ENCODE data around the gene ARHGEF9. TPM values are rescaled to one million over a fixed set of nuclear protein-coding genes. Genes with fewer than 3 reads are reported as not detected.

Gene ARHGEF9
- total and polyA plus RNA-seq, 10 of the 15 experiments (the other 5 are each of a cell fraction or from before 2014, with no cell fraction given) = 3.2 to 25.2 (median 14.3) TPM

DNA sequence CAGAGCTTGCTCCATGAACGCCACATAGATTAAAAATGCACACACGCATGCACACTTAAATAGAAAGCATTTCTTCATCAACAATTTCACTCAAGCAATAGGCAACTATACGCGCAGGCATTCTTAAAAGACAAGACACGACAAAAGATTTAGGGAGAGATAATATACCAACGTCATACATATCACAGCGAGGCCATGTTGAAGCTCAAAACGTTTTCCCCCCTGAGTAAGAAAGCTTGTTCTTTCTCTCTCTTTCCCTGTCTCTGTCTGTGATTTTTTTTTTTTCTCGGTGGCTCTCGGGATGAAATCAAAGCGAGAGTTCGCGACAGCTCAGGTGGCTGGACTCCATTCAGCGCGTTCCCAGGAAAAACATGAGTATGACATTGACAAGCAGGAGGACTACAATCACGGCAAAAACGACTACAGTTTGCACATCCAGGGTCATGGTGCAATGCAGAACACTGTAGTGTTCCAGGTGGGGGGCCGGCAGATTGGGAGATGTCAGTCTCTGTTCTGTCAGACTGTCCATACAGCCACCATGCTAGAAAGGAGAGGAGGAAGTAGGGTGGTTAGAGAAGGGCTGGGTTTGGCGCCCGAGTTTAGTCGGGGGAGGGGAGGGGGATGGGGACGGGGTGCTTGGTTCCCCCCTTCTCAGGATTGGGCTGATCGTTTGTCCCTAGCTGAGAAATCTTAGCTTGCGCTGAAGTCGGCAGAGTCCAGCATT lies 30.7 kb downstream of the ARHGEF9 start:
- Histone ChIP-seq H3K79me2 (ENCODE audit: control insufficient read depth, insufficient read depth, low read length) (peaks cover 26% of the 10 kb centered on the region), H3K9me3 (replicated peaks; ENCODE audit: control insufficient read depth, insufficient read depth, low read length) (no peaks in the 10 kb centered on the region), H3K4me2 (ENCODE audit: control insufficient read depth, insufficient read depth) (peak overlapping the region; percentile 89), H3K9ac (ENCODE audit: control insufficient read depth, insufficient read depth, low read length) (peak overlapping the region; percentile 90), H3K27ac (ENCODE audit: control insufficient read depth, insufficient read depth) (peak overlapping the region; percentile 90), H4K20me1 (ENCODE audit: control insufficient read depth, insufficient read depth) (no peaks in the 10 kb centered on the region), H3K4me1 (ENCODE audit: control insufficient read depth, insufficient read depth, low read length) (peaks cover 4% of the 10 kb centered on the region; the same call in 1 of the 2 replicates), H3K27me3 (replicated peaks in 1 of 2; ENCODE audit: control insufficient read depth in 2 of 2, insufficient read depth in 2 of 2, low read length in 1 of 2) (no peaks in the 10 kb centered on the region), H2AFZ (ENCODE audit: control insufficient read depth, low read depth, low read length) (peak overlapping the region; percentile 55), H3K4me3 (peak overlapping the region; percentile 71), H3K36me3 (ENCODE audit: control insufficient read depth in 2 of 2, insufficient read depth in 2 of 2, low read length in 1 of 2) (no peaks in the 10 kb centered on the region)
- in situ Hi-C loops (cut with MboI) = no loop called here
- CTCF ChIA-PET = interaction anchor here (2.4 kb wide), 1 partner anchor 67 kb away, joined by 8 read pairs; no protein-coding TSS in a partner anchor
- no TSS peak for BruUV-seq (replicated peaks)
- TF ChIP-seq RCOR1 (conservative IDR thresholded peaks at IDR 0.05; ENCODE audit: low read depth, low read length) (no peak), POLR2AphosphoS5 (IDR thresholded peaks at IDR 0.05; ENCODE audit: low read length) (peak; percentile 30), YY1 (IDR thresholded peaks at IDR 0.05; ENCODE audit: low read depth, low read length) (peak; percentile 6; the same call in 1 of the 2 replicates)
- RAD21 ChIA-PET (ENCODE audit: unreplicated experiment) = interaction anchor here (1.1 to 1.8 kb wide), 2 partner anchors 8 to 11 kb away, joined by 4 to 5 read pairs; no protein-coding TSS in a partner anchor
- ATAC-seq (peak; percentile 67), DNase-seq (ENCODE audit: low read depth, low spot score) (no peak), FAIRE-seq (no peak)
- SMC1A ChIA-PET (ENCODE audit: uncharacterized antibody, unreplicated experiment) = interaction anchor here (0.7 to 2.2 kb wide), 5 partner anchors 10 to 25 kb away, joined by 3 to 8 read pairs (median 3); no protein-coding TSS in a partner anchor
- POLR2A ChIA-PET = interaction anchor here (1.5 to 3.5 kb wide), 2 partner anchors 10 to 407 kb away, joined by 4 to 24 read pairs; no protein-coding TSS in a partner anchor
- intact Hi-C loops (cut with micrococcal nuclease; ENCODE audit: unreplicated experiment) = loop anchor here (10.0 kb wide), 1 partner anchor 451 kb away; the partner anchor contains the start of gene AMER1
- 29% methylated on average over 21 of the region's 25 CpGs for WGBS (ENCODE audit: insufficient coverage, insufficient replicate concordance, low lambda C conversion rate, missing lambda C conversion rate)

DNA sequence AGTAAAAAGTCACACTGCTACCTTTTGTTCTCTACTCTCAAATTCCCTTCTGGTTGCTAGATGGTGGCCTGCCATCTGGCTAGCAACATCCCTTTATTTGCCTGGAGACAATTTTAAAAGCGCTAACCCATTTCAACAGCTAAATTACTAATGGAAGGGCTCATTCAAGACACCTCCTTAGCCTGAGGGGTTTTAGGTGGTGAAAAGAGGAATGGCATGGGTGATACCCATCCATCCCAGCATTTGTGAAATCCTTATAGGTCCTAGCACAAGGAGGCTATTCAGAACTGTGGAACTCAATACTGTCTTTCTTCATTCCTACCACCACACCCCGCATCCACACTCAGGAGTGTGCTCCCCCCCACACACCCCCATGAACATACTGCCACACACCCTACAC lies 33.5 kb downstream of the ARHGEF9 start:
- 61% methylated on average over 2 of the region's 2 CpGs for WGBS (ENCODE audit: insufficient coverage, insufficient replicate concordance, low lambda C conversion rate, missing lambda C conversion rate)
- Histone ChIP-seq H3K4me2 (ENCODE audit: control insufficient read depth, insufficient read depth) (no peak overlapping the region), H4K20me1 (ENCODE audit: control insufficient read depth, insufficient read depth) (no peaks in the 10 kb centered on the region), H3K4me1 (ENCODE audit: control insufficient read depth, insufficient read depth, low read length) (no peaks in the 10 kb centered on the region), H3K4me3 (no peak overlapping the region), H3K9me3 (replicated peaks; ENCODE audit: control insufficient read depth, insufficient read depth, low read length) (no peaks in the 10 kb centered on the region), H3K27me3 (replicated peaks in 1 of 2; ENCODE audit: control insufficient read depth in 2 of 2, insufficient read depth in 2 of 2, low read length in 1 of 2) (no peaks in the 10 kb centered on the region), H3K36me3 (ENCODE audit: control insufficient read depth in 2 of 2, insufficient read depth in 2 of 2, low read length in 1 of 2) (no peaks in the 10 kb centered on the region), H2AFZ (ENCODE audit: control insufficient read depth, low read depth, low read length) (no peak overlapping the region), H3K79me2 (ENCODE audit: control insufficient read depth, insufficient read depth, low read length) (peaks cover 26% of the 10 kb centered on the region), H3K27ac (ENCODE audit: control insufficient read depth, insufficient read depth) (no peak overlapping the region), H3K9ac (ENCODE audit: control insufficient read depth, insufficient read depth, low read length) (no peak overlapping the region)
- POLR2A ChIA-PET = no interaction called here
- SMC1A ChIA-PET (ENCODE audit: uncharacterized antibody, unreplicated experiment) = interaction anchor here (2.5 kb wide), 1 partner anchor 11 kb away, joined by 6 read pairs; no protein-coding TSS in a partner anchor
- in situ Hi-C loops (cut with MboI) (no loop called here), intact Hi-C loops (cut with micrococcal nuclease; ENCODE audit: unreplicated experiment) (loop anchor here (10.0 kb wide), 1 partner anchor 453 kb away; the partner anchor contains the start of gene AMER1)
- FAIRE-seq (no peak), DNase-seq (ENCODE audit: low read depth, low spot score) (no peak), ATAC-seq (no peak)
- CTCF ChIA-PET = interaction anchor here (1.3 to 2.7 kb wide), 2 partner anchors 10 to 13 kb away, joined by 3 to 10 read pairs; no protein-coding TSS in a partner anchor
- RAD21 ChIA-PET (ENCODE audit: unreplicated experiment) = no interaction called here
- no TSS peak for BruUV-seq (replicated peaks)
- TF ChIP-seq BMI1 (IDR thresholded peaks at IDR 0.05; ENCODE audit: borderline replicate concordance) (no peak), NFXL1 (IDR thresholded peaks at IDR 0.05; ENCODE audit: borderline replicate concordance) (no peak), BACH1 (IDR thresholded peaks at IDR 0.05; ENCODE audit: borderline replicate concordance) (no peak), CBFB (IDR thresholded peaks at IDR 0.05; ENCODE audit: low read depth) (no peak), HDGF (IDR thresholded peaks at IDR 0.05) (no peak), MYB (IDR thresholded peaks at IDR 0.05; ENCODE audit: borderline replicate concordance, low read depth, low read length) (no peak), ZNF384 (IDR thresholded peaks at IDR 0.05; ENCODE audit: borderline replicate concordance, low read depth, low read length) (no peak), SRF (IDR thresholded peaks at IDR 0.05; ENCODE audit: low read depth in 2 of 2, low read length in 2 of 2) (no peak), TBL1XR1 (IDR thresholded peaks at IDR 0.05; ENCODE audit: low read depth, low read length) (no peak)
- TF ChIP-seq, protein P1, sequence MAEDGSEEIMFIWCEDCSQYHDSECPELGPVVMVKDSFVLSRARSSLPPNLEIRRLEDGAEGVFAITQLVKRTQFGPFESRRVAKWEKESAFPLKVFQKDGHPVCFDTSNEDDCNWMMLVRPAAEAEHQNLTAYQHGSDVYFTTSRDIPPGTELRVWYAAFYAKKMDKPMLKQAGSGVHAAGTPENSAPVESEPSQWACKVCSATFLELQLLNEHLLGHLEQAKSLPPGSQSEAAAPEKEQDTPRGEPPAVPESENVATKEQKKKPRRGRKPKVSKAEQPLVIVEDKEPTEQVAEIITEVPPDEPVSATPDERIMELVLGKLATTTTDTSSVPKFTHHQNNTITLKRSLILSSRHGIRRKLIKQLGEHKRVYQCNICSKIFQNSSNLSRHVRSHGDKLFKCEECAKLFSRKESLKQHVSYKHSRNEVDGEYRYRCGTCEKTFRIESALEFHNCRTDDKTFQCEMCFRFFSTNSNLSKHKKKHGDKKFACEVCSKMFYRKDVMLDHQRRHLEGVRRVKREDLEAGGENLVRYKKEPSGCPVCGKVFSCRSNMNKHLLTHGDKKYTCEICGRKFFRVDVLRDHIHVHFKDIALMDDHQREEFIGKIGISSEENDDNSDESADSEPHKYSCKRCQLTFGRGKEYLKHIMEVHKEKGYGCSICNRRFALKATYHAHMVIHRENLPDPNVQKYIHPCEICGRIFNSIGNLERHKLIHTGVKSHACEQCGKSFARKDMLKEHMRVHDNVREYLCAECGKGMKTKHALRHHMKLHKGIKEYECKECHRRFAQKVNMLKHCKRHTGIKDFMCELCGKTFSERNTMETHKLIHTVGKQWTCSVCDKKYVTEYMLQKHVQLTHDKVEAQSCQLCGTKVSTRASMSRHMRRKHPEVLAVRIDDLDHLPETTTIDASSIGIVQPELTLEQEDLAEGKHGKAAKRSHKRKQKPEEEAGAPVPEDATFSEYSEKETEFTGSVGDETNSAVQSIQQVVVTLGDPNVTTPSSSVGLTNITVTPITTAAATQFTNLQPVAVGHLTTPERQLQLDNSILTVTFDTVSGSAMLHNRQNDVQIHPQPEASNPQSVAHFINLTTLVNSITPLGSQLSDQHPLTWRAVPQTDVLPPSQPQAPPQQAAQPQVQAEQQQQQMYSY (CRISPR knock-in tag; IDR thresholded peaks at IDR 0.05) = no peak
